HG02970 (cell line): ENCODE results near the gene TSPY8.
"Not testable (repeated sequence)": the region's sequence is repeated elsewhere in the genome, so short reads cannot be mapped to it uniquely, and the experiment has no call there.

Experiments used
- ATAC-seq: cut with Tn5 transposase; IDR thresholded peaks from one replicate; pipeline ENCODE4 v1.9.1; 2021; ENCODE audit warnings: mild to moderate bottlenecking, moderate library complexity, moderate number of reproducible peaks; ENCODE audit not compliant: unreplicated experiment, low FRiP score

The TSPY8 gene

GRCh38 chrY:9357497-9357896 is at the start of gene TSPY8:
TSS of gene TSPY8 (plus strand) at chrY:9357797. CDS start at chrY:9357843, 46 bp downstream.
- ATAC-seq, result not testable (repeated sequence)

GRCh38 chrY:9320996-9321395 is 36.6 kb upstream of the TSPY8 start:
- no peak for ATAC-seq

- ATAC-seq, result not testable (repeated sequence)
Observed at GRCh38 chrY:9337164-9337563, 20.4 kb upstream of the TSPY8 start, which contains the start of gene TSPY4. TSS of gene TSPY4 (plus strand) at chrY:9337464. CDS start at chrY:9337510, 46 bp downstream.

- ATAC-seq, result not testable (repeated sequence)
Observed at GRCh38 chrY:9396527-9396926, 38.9 kb downstream of the TSPY8 start.

GRCh38 chrY:9398121-9398520 is 40.5 kb downstream of the TSPY8 start, which contains the start of gene TSPY3:
TSS of gene TSPY3 (plus strand) at chrY:9398421. CDS start at chrY:9398467, 46 bp downstream.
- ATAC-seq, result not testable (repeated sequence)
